Kidney (tissue), 14 donors: ENCODE results near the gene RPL13. TPM values are rescaled to one million over a fixed set of nuclear protein-coding genes. Genes with fewer than 3 reads are reported as not detected.

Experiments
- DNase-seq, 5 donors: peaks; one replicate each; pipeline ENCODE4 v3.0.0-alpha.2; 2013 to 2020
- FAIRE-seq: peaks from 2 replicates; lab custom pipeline; 2012; peaks lifted over from hg19 to GRCh38; lab: Jason Lieb, UNC
- H3K27ac ChIP-seq, 2 donors: one replicate each; pipeline ENCODE4 v1.7.0; 2013; ENCODE audit warnings: low read depth in 2 of 2, low read length in 2 of 2, inconsistent platforms in 1 of 2
- H3K27me3 ChIP-seq: one replicate; pipeline ENCODE4 v1.7.1; 2013; ENCODE audit warnings: low read length, inconsistent platforms; ENCODE audit not compliant: control insufficient read depth, insufficient read depth
- H3K36me3 ChIP-seq, 3 donors: one replicate each; pipeline versions ENCODE4 v1.7.0 to v1.7.1; 2013; ENCODE audit warnings: low read length in 3 of 3, control low read depth in 1 of 3, inconsistent platforms in 1 of 3; ENCODE audit not compliant: insufficient read depth in 3 of 3, control insufficient read depth in 2 of 3
- H3K4me1 ChIP-seq, 3 donors: one replicate each; pipeline versions ENCODE4 v1.7.0 to v1.7.1; 2013; ENCODE audit warnings: low read length in 3 of 3, inconsistent platforms in 1 of 3, low read depth in 1 of 3; ENCODE audit not compliant: control insufficient read depth in 2 of 3, insufficient read depth in 2 of 3
- H3K4me3 ChIP-seq, 3 donors: one replicate each; pipeline versions ENCODE4 v1.7.0 to v1.8.1; 2013; ENCODE audit warnings: low read length in 3 of 3, control low read depth in 1 of 3, inconsistent platforms in 1 of 3
- H3K9ac ChIP-seq, 3 donors: one replicate each; pipeline versions ENCODE4 v1.7.0 to v1.7.1; 2013; ENCODE audit warnings: low read length in 3 of 3, control low read depth in 1 of 3, inconsistent platforms in 1 of 3
- H3K9me3 ChIP-seq, 3 donors: one replicate each; pipeline versions ENCODE4 v1.7.0 to v1.7.1; 2013; ENCODE audit warnings: low read length in 3 of 3, control low read depth in 1 of 3, inconsistent platforms in 1 of 3; ENCODE audit not compliant: control insufficient read depth in 2 of 3, insufficient read depth in 1 of 3
- CTCF ChIP-seq: IDR thresholded peaks from 3 replicates; pipeline ENCODE4 v1.5.1; 2012; ENCODE audit warnings: mild to moderate bottlenecking, moderate library complexity, borderline replicate concordance; ENCODE audit not compliant: insufficient read depth; ENCODE audit errors: extremely low read depth
- intact Hi-C: fragments of 100-400 bp; cut with DNase I; formaldehyde crosslinking; loops from one replicate; pipeline ENCODE4 v1.11.1; 2022
- polyA plus RNA-seq: library from polyadenylated mRNA; stranded (reverse); fragments of 350-450 nt; fragmentation: Illumina TruSeq; extraction: RNeasy Lipid Tissue Mini Kit (QIAGEN cat#74804); gene quantifications from one replicate; pipeline ENCODE4 v1.2.3, GENCODE V29; 2014; ENCODE audit warnings: low read depth, low replicate concordance; ENCODE audit not compliant: insufficient read depth
- total RNA-seq: library from RNA; stranded (reverse); fragmentation: NEBNext Ultra II Directional; extraction: Animal tissue kit (Norgen Biotek cat#: 25700); gene quantifications from one replicate; pipeline ENCODE4 v1.2.1, GENCODE V29; 2021
- donor health status: control.
- donor health status: control.
- donor health status: control.
- donor health status: control.
- donor health status: control.
- donor health status: DM: yes; HTN: yes; CAD: no.
- donor health status: Normal renal cell carcinoma (clear cell type).

The RPL13 gene
- total and polyA plus RNA-seq, 2 donors from 2014 or later: 1,694 to 3,146 TPM

- DNase-seq: peak; percentile 64 to 82 (median 66)
- no peak overlapping the region for H3K9ac ChIP-seq
- no peaks in the 10 kb centered on the region for H3K9me3 ChIP-seq
- no peaks in the 10 kb centered on the region for H3K27me3 ChIP-seq
- TF ChIP-seq CTCF: peak; percentile 58
- peaks cover 6 to 26% (median 14%) of the 10 kb centered on the region in 3 donors for H3K4me1 ChIP-seq
- intact Hi-C loops: no loop called here
- H3K36me3 ChIP-seq: peaks cover 13 to 33% (median 24%) of the 10 kb centered on the region in 3 donors
- H3K27ac ChIP-seq: peak overlapping the region; percentile 17 to 41
- no peak for FAIRE-seq
- H3K4me3 ChIP-seq: peak overlapping the region in 1 of 3 donors; percentile 17
Observed at GRCh38 chr16:89565506-89566372, 5.3 kb downstream of the RPL13 start.

- Histone ChIP-seq H3K4me1 (peaks cover 0 to 19% (median 13%) of the 10 kb centered on the region in 3 donors), H3K9ac (no peak overlapping the region), H3K27ac (no peak overlapping the region), H3K36me3 (peaks cover 3 to 16% (median 12%) of the 10 kb centered on the region in 3 donors), H3K9me3 (no peaks in the 10 kb centered on the region), H3K4me3 (no peak overlapping the region), H3K27me3 (no peaks in the 10 kb centered on the region)
- peak in 1 of 5 donors; percentile 64 for DNase-seq
- FAIRE-seq: no peak
- intact Hi-C loops: no loop called here
- TF ChIP-seq CTCF: no peak
Observed at GRCh38 chr16:89567656-89568594, 7.4 kb downstream of the RPL13 start.

GRCh38 chr16:89569506-89570341 lies 9.2 kb downstream of the RPL13 start:
- H3K4me3 ChIP-seq: no peak overlapping the region
- no peaks in the 10 kb centered on the region for H3K27me3 ChIP-seq
- intact Hi-C loops: loop anchor here (10.0 kb wide), 1 partner anchor 75 kb away; no protein-coding TSS in a partner anchor
- peaks cover 0 to 24% (median 11%) of the 10 kb centered on the region in 3 donors for H3K4me1 ChIP-seq
- no peak overlapping the region for H3K9ac ChIP-seq
- peaks cover 0 to 3% (median 0%) of the 10 kb centered on the region in 3 donors for H3K36me3 ChIP-seq
- DNase-seq (no peak), FAIRE-seq (no peak)
- no peak for TF ChIP-seq CTCF
- H3K27ac ChIP-seq: no peak overlapping the region
- no peaks in the 10 kb centered on the region for H3K9me3 ChIP-seq
